ENCODE measurements around the gene FAM193B.
A peak's percentile ranks its signal among the peaks of the same experiment; 100 is the strongest.

FAM193B gene

GRCh38 chr5:177512736-177513380 lies 41.5 kb downstream of the FAM193B start:
- no peak for DNase-seq

- no peak for DNase-seq
Measured at GRCh38 chr5:177511796-177512675, 42.3 kb downstream of the FAM193B start.

GRCh38 chr5:177511181-177511580 lies 43.2 kb downstream of the FAM193B start:
- DNase-seq = no peak

- DNase-seq = no peak
Measured at GRCh38 chr5:177510567-177511053, 43.8 kb downstream of the FAM193B start.

- DNase-seq = no peak
Measured at GRCh38 chr5:177509991-177510566, 44.3 kb downstream of the FAM193B start.

- DNase-seq = no peak
Measured at GRCh38 chr5:177509381-177509951, 44.9 kb downstream of the FAM193B start, which contains the start of gene DOK3. Gene DOK3, minus strand, starts transcription at chr5:177509826. Its CDS starts 286 bp downstream, at chr5:177509540.

GRCh38 chr5:177508837-177509236 lies 45.5 kb downstream of the FAM193B start:
- no peak for DNase-seq

- no peak for DNase-seq
Measured at GRCh38 chr5:177508221-177508611, 46.1 kb downstream of the FAM193B start.

GRCh38 chr5:177507596-177508220 lies 46.7 kb downstream of the FAM193B start:
- no peak for DNase-seq

GRCh38 chr5:177507165-177507564 lies 47.2 kb downstream of the FAM193B start:
- no peak for DNase-seq

- DNase-seq = no peak
Measured at GRCh38 chr5:177505075-177505474, 49.3 kb downstream of the FAM193B start.

GRCh38 chr5:177504086-177505056 lies 50.0 kb downstream of the FAM193B start:
- DNase-seq = no peak

GRCh38 chr5:177503351-177504085 lies 50.8 kb downstream of the FAM193B start:
- no peak for DNase-seq

GRCh38 chr5:177502886-177503285 lies 51.5 kb downstream of the FAM193B start:
- no peak for DNase-seq

GRCh38 chr5:177501874-177502678 lies 52.3 kb downstream of the FAM193B start:
- no peak for DNase-seq

GRCh38 chr5:177500685-177501522 lies 53.5 kb downstream of the FAM193B start:
- DNase-seq = peak; percentile 67

GRCh38 chr5:177499842-177500241 lies 54.5 kb downstream of the FAM193B start:
- DNase-seq = no peak

GRCh38 chr5:177498013-177498787 lies 56.2 kb downstream of the FAM193B start:
- no peak for DNase-seq
